ENCODE measurements around the gene INTS4. TPM values are rescaled to one million over a fixed set of nuclear protein-coding genes. Genes with fewer than 3 reads are reported as not detected.

The INTS4 gene
- total RNA-seq, 2 experiments from 2014 or later = 50.6 to 57.0 TPM

DNA sequence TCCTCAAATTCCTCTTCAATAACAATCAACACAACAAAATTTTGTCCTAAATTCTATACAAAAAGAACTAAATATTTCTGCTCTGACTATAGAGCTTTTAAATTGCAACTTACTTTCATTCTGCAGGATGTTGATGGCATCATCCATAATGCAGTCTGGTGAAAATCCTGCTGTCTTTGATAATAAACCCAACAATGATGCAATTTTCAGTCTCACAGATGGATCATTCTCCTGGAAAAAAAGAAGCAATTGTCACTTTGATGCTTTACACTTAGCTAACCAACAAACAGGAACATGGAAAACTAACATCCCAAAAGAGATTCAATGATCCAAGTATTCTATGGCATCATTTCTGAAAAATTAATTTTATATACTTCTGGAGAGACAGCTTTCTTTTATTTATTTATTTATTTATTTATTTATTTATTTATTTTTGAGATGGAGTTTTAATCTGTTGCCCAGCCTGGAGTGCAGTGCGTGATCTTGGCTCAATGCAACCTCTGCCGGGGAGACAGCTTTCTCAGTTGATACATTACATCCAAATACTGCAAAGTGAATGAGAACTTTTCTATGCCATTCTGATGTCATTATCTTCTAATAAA is 13.0 kb downstream of the INTS4 start:
- Histone ChIP-seq H3K27ac (ENCODE audit: low read depth, low read length, poor library complexity, severe bottlenecking) (no peak overlapping the region), H2AFZ (ENCODE audit: low read length) (no peak overlapping the region), H4K20me1 (ENCODE audit: insufficient read depth, low read length) (no peaks in the 10 kb centered on the region), H3K4me2 (ENCODE audit: low read length) (no peak overlapping the region), H3K9me2 (ENCODE audit: insufficient read depth, low read length) (no peaks in the 10 kb centered on the region), H3K79me2 (ENCODE audit: insufficient read depth, low read depth, low read length) (peaks cover 11% of the 10 kb centered on the region; the same call in 1 of the 2 replicates), H3K36me3 (ENCODE audit: insufficient read depth, low read length) (peaks cover 79% of the 10 kb centered on the region), H3K4me3 (ENCODE audit: low read depth, low read length, poor library complexity, severe bottlenecking) (no peak overlapping the region), H3K9me3 (ENCODE audit: low read length) (no peaks in the 10 kb centered on the region), H3K4me1 (ENCODE audit: insufficient read depth, low read length, poor library complexity, severe bottlenecking) (no peaks in the 10 kb centered on the region)
- no peak for TF ChIP-seq EZH2phosphoT487 (IDR thresholded peaks at IDR 0.05; ENCODE audit: borderline replicate concordance, low read depth, low read length)
- TF ChIP-seq, protein P1, sequence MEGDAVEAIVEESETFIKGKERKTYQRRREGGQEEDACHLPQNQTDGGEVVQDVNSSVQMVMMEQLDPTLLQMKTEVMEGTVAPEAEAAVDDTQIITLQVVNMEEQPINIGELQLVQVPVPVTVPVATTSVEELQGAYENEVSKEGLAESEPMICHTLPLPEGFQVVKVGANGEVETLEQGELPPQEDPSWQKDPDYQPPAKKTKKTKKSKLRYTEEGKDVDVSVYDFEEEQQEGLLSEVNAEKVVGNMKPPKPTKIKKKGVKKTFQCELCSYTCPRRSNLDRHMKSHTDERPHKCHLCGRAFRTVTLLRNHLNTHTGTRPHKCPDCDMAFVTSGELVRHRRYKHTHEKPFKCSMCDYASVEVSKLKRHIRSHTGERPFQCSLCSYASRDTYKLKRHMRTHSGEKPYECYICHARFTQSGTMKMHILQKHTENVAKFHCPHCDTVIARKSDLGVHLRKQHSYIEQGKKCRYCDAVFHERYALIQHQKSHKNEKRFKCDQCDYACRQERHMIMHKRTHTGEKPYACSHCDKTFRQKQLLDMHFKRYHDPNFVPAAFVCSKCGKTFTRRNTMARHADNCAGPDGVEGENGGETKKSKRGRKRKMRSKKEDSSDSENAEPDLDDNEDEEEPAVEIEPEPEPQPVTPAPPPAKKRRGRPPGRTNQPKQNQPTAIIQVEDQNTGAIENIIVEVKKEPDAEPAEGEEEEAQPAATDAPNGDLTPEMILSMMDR (conservative IDR thresholded peaks at IDR 0.05; ENCODE audit: low read length) = no peak
- BruUV-seq (replicated peaks) = no TSS peak
- DNase-seq (ENCODE audit: low spot score) = no peak
- ChIA-PET CTCF (ENCODE audit: unreplicated experiment) (no interaction called here), POLR2A (interaction anchor here (0.7 to 1.2 kb wide), 4 partner anchors 11 to 254 kb away, joined by 3 to 4 read pairs (median 4); partner anchors contain the start of gene INTS4)
- intact Hi-C loops (cut with micrococcal nuclease; ENCODE audit: unreplicated experiment) = no loop called here

DNA sequence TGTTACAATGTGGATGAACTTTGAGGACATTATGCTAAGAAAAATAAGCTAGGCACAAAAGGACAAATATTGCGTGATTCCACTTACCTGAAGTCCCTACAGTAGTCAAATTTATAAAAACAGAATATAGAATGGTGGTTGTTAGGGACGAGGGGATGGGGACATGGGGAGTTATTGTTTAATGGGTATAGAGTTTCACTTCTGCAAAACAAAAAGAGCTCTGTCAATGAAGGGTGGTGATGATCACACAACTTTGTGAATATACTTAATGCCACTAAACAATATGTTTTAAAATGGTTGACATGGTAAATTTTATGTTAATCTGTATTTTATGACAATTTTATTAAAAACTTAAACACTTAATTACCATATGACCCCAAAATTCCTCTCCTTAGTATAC is 26.1 kb downstream of the INTS4 start:
- CTCF ChIA-PET (ENCODE audit: unreplicated experiment) = no interaction called here

More for the DNA sequence above, 26.1 kb downstream of the INTS4 start:
- Histone ChIP-seq H3K79me2 (ENCODE audit: insufficient read depth, low read depth, low read length) (no peaks in the 10 kb centered on the region), H3K36me3 (ENCODE audit: insufficient read depth, low read length) (peaks cover 44% of the 10 kb centered on the region), H3K27ac (ENCODE audit: low read depth, low read length, poor library complexity, severe bottlenecking) (no peak overlapping the region), H3K9me3 (ENCODE audit: low read length) (no peaks in the 10 kb centered on the region), H3K4me1 (ENCODE audit: insufficient read depth, low read length, poor library complexity, severe bottlenecking) (peaks cover 7% of the 10 kb centered on the region), H2AFZ (ENCODE audit: low read length) (no peak overlapping the region), H3K9me2 (ENCODE audit: insufficient read depth, low read length) (no peaks in the 10 kb centered on the region), H3K4me3 (ENCODE audit: low read depth, low read length, poor library complexity, severe bottlenecking) (no peak overlapping the region), H4K20me1 (ENCODE audit: insufficient read depth, low read length) (no peaks in the 10 kb centered on the region), H3K4me2 (ENCODE audit: low read length) (no peak overlapping the region)
- no peak for TF ChIP-seq EZH2phosphoT487 (IDR thresholded peaks at IDR 0.05; ENCODE audit: borderline replicate concordance, low read depth, low read length)
- TF ChIP-seq, protein P1 (conservative IDR thresholded peaks at IDR 0.05; ENCODE audit: low read length) = no peak
- peak; percentile 37 for DNase-seq (ENCODE audit: low spot score)
- intact Hi-C loops (cut with micrococcal nuclease; ENCODE audit: unreplicated experiment) = no loop called here
- no TSS peak for BruUV-seq (replicated peaks)
- POLR2A ChIA-PET = interaction anchor here (0.6 to 1.2 kb wide), 2 partner anchors 26 to 352 kb away, joined by 3 to 5 read pairs; partner anchors contain the start of gene INTS4
